K562 (cell line): Measurements from ENCODE around the gene EVI5. TPM values are rescaled to one million over a fixed set of nuclear protein-coding genes. Genes with fewer than 3 reads are reported as not detected.

Source experiments
- ATAC-seq: fragments of 200-7000 bp; cut with Tn5 transposase; 3 replicates; pipeline ENCODE4 v1.9.1; 2020; ENCODE audit warnings: moderate library complexity
- BruUV-seq: library from RNA; stranded (reverse); fragments of 400-500 nt; replicated peaks from 2 replicates; lab custom pipeline; 2021; lab: Mats Ljungman, UMichigan
- CTCF ChIA-PET: fragments of 300-600 bp; formaldehyde crosslinking; extraction: SDS; loops from one replicate; lab custom pipeline; 2021; ENCODE audit warnings: low intra/inter-chr PET ratio; lab: Yijun Ruan, JAX
- POLR2A ChIA-PET: fragments of 300-600, 350-650 bp; sonication (Branson Sonifier 250); formaldehyde crosslinking; extraction: SDS; loops from one replicate; lab custom pipeline; 2021; ENCODE audit warnings: antibody characterized with exemption, inconsistent platforms; lab: Yijun Ruan, JAX
- DNase-seq, 4 experiments: peaks; one replicate each; pipeline versions ENCODE4 v3.0.0 to v3.0.0-alpha.2; 2011 to 2018; ENCODE audit warnings: low spot score in 3 of 4, mixed read lengths in 3 of 4; ENCODE audit errors: extremely low read depth in 1 of 4
- FAIRE-seq: peaks from 2 replicates; lab custom pipeline; 2011; peaks lifted over from hg19 to GRCh38; lab: Jason Lieb, UNC
- H2AFZ ChIP-seq: 2 replicates; pipeline ENCODE4 v1.6.0; 2011; ENCODE audit warnings: low read depth, low read length, control low read depth, inconsistent platforms
- H3K27ac ChIP-seq: fragments of 200-600 bp; 3 replicates; pipeline ENCODE4 v1.8.0; 2011; ENCODE audit warnings: low read depth, mild to moderate bottlenecking, control low read depth, inconsistent platforms, low read length, moderate library complexity, mixed read lengths; ENCODE audit errors: extremely low read depth
- H3K27me3 ChIP-seq, 2 experiments: fragments of 300-600 bp in 1 of 2; 2 replicates in 1 of 2; 3 replicates in 1 of 2; pipeline versions ENCODE4 v1.6.0 to v1.8.0; 2011; ENCODE audit warnings: inconsistent platforms in 2 of 2, low read length in 2 of 2, mild to moderate bottlenecking in 1 of 2, mixed read lengths in 1 of 2, moderate library complexity in 1 of 2; ENCODE audit not compliant: control insufficient read depth in 2 of 2, insufficient read depth in 2 of 2
- H3K36me3 ChIP-seq: fragments of 300-600 bp; 3 replicates; pipeline ENCODE4 v1.8.0; 2011; ENCODE audit warnings: mild to moderate bottlenecking, low read length, inconsistent platforms; ENCODE audit not compliant: control insufficient read depth, insufficient read depth
- H3K4me1 ChIP-seq, 2 experiments: fragments of 200-600 bp in 1 of 2; replicated peaks in 1 of 2; 2 replicates in 1 of 2; 3 replicates in 1 of 2; pipeline versions ENCODE4 v1.5.1 to v1.8.0; 2011; ENCODE audit warnings: inconsistent platforms in 2 of 2, low read length in 2 of 2, mild to moderate bottlenecking in 1 of 2, mixed read lengths in 1 of 2, moderate library complexity in 1 of 2; ENCODE audit not compliant: control insufficient read depth in 2 of 2, insufficient read depth in 2 of 2
- H3K4me2 ChIP-seq: 2 replicates; pipeline ENCODE4 v1.6.1; 2011; ENCODE audit warnings: low read length, control low read depth, inconsistent platforms, mixed read lengths; ENCODE audit not compliant: insufficient read depth
- H3K4me3 ChIP-seq: fragments of 200-600 bp; sonication (generic), shearing (Covaris generic); 2 replicates; pipeline ENCODE4 v1.5.1; 2016; ENCODE audit warnings: control low read depth, inconsistent platforms
- H3K79me2 ChIP-seq: fragments of 200-600 bp; 3 replicates; pipeline ENCODE4 v1.8.0; 2011; ENCODE audit warnings: low read length, inconsistent platforms; ENCODE audit not compliant: control insufficient read depth, insufficient read depth
- H3K9ac ChIP-seq, 2 experiments: 2 replicates each; pipeline versions ENCODE4 v1.6.0 to v1.6.1; 2011; ENCODE audit warnings: low read depth in 2 of 2, low read length in 2 of 2, control low read depth in 1 of 2, inconsistent platforms in 1 of 2, mild to moderate bottlenecking in 1 of 2, mixed read lengths in 1 of 2; ENCODE audit not compliant: insufficient read depth in 1 of 2
- H3K9me1 ChIP-seq: one replicate; pipeline ENCODE4 v1.6.0; 2011; ENCODE audit warnings: inconsistent platforms, mild to moderate bottlenecking, low read length, moderate library complexity; ENCODE audit not compliant: control insufficient read depth, insufficient read depth
- H3K9me3 ChIP-seq: replicated peaks from 2 replicates; pipeline ENCODE4 v1.5.1; 2011; ENCODE audit warnings: low read depth, low read length, inconsistent platforms; ENCODE audit not compliant: control insufficient read depth, insufficient read depth
- H4K20me1 ChIP-seq: replicated peaks from 2 replicates; pipeline ENCODE4 v1.6.1; 2011; ENCODE audit warnings: low read length, inconsistent platforms, mixed read lengths; ENCODE audit not compliant: control insufficient read depth, insufficient read depth
- BRF1 ChIP-seq: IDR thresholded peaks from 3 replicates; pipeline ENCODE4 v1.6.1; 2011; ENCODE audit warnings: borderline replicate concordance, mild to moderate bottlenecking; ENCODE audit not compliant: insufficient read length; ENCODE audit errors: extremely low read depth
- CLOCK ChIP-seq: fragments of 250-450 bp; sonication (Bioruptor Pico); IDR thresholded peaks from 2 replicates; pipeline ENCODE4 v1.4.0; 2020; ENCODE audit warnings: mild to moderate bottlenecking, moderate library complexity, borderline replicate concordance
- CTBP1 ChIP-seq: fragments of 450-650 bp; IDR thresholded peaks from 2 replicates; pipeline ENCODE4 v1.6.1; 2016; ENCODE audit warnings: borderline replicate concordance
- MAFG ChIP-seq: fragments of 450-650 bp; conservative IDR thresholded peaks from 2 replicates; pipeline ENCODE4 v1.6.1; 2016; ENCODE audit warnings: missing genetic modification characterization, missing compliant biosample characterization
- PATZ1 ChIP-seq: fragments of 250-450 bp; sonication (Bioruptor Pico); IDR thresholded peaks from 2 replicates; pipeline ENCODE4 v1.5.0; 2020; ENCODE audit warnings: mild to moderate bottlenecking, borderline replicate concordance
- PURB ChIP-seq: sonication (generic); formaldehyde crosslinking; IDR thresholded peaks from 2 replicates; pipeline ENCODE4 v1.9.0; 2021; ENCODE audit warnings: low read depth, mild to moderate bottlenecking, missing genetic modification reagents
- ZBTB12 ChIP-seq: fragments of 250-450 bp; sonication (Bioruptor Pico); IDR thresholded peaks from 2 replicates; pipeline ENCODE4 v1.4.0; 2020
- ZNF699 ChIP-seq: fragments of 250-450 bp; sonication (Bioruptor Pico); IDR thresholded peaks from 2 replicates; pipeline ENCODE4 v1.8.0; 2021; ENCODE audit warnings: mild to moderate bottlenecking, moderate library complexity; ENCODE audit not compliant: insufficient replicate concordance
- in situ Hi-C: fragments of 300-500 bp; cut with MboI; formaldehyde crosslinking; loops from 4 replicates; pipeline ENCODE4 v1.15.0; 2018; ENCODE audit warnings: inconsistent platforms, mixed read lengths
- intact Hi-C: fragments of 100-400 bp; cut with micrococcal nuclease; formaldehyde crosslinking; loops from 2 replicates; pipeline ENCODE4 v1.14.2; 2022
- polyA plus RNA-seq, 8 experiments: library from polyadenylated mRNA; depleted of rRNA in 4 of 8; stranded (reverse) in 5 of 8; unstranded in 3 of 8; fragments of >200 nt; fragmentation: Nextera tagmentation in 2 of 8; fragmentation: Illumina TruSeq in 1 of 8; extraction: Ambion mirVana in 2 of 8; extraction: Trizol in 1 of 8; gene quantifications; 2 replicates each; pipeline versions ENCODE4 v1.2.1 to v1.2.3, GENCODE V29; 2011 to 2014; ENCODE audit warnings: inconsistent platforms in 1 of 8, missing spikeins in 1 of 8
- total RNA-seq, 7 experiments: library from RNA; depleted of rRNA in 6 of 7; stranded (reverse); fragments of >200 nt in 6 of 7; fragmentation: Illumina TruSeq in 2 of 7; extraction: Trizol in 2 of 7; gene quantifications; 2 replicates each; pipeline versions ENCODE4 v1.2.1 to v1.2.3, GENCODE V29; 2011 to 2021; ENCODE audit warnings: low replicate concordance in 1 of 7
- TF ChIP-seq, protein P1 (sequence below): fragments of 250-450 bp; sonication (Bioruptor Pico); IDR thresholded peaks from 2 replicates; pipeline ENCODE4 v1.5.0; 2021

EVI5 gene
- total and polyA plus RNA-seq, 9 of the 15 experiments (the other 6 are each of a cell fraction or from before 2014, with no cell fraction given): 1.7 to 50.1 (median 13.7) TPM

- H3K9ac ChIP-seq: no peak overlapping the region
- no peaks in the 10 kb centered on the region for H3K4me1 ChIP-seq
- H3K27me3 ChIP-seq: no peaks in the 10 kb centered on the region
- BruUV-seq: no TSS peak
- no peak overlapping the region for H3K4me3 ChIP-seq
- TF ChIP-seq ZNF699 (CRISPR knock-in tag): no peak
- no peak for TF ChIP-seq PURB (CRISPR knock-in tag)
- TF ChIP-seq, protein P1, sequence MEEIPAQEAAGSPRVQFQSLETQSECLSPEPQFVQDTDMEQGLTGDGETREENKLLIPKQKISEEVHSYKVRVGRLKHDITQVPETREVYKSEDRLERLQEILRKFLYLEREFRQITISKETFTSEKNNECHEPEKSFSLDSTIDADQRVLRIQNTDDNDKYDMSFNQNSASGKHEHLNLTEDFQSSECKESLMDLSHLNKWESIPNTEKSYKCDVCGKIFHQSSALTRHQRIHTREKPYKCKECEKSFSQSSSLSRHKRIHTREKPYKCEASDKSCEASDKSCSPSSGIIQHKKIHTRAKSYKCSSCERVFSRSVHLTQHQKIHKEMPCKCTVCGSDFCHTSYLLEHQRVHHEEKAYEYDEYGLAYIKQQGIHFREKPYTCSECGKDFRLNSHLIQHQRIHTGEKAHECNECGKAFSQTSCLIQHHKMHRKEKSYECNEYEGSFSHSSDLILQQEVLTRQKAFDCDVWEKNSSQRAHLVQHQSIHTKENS (CRISPR knock-in tag): no peak
- no peak for TF ChIP-seq MAFG (tag)
- no peak for TF ChIP-seq BRF1
- TF ChIP-seq CLOCK: no peak
- no peak for TF ChIP-seq PATZ1 (CRISPR knock-in tag)
- TF ChIP-seq ZBTB12 (CRISPR knock-in tag): no peak
- TF ChIP-seq CTBP1: no peak
- no peak overlapping the region for H3K4me2 ChIP-seq
- H3K9me1 ChIP-seq: no peaks in the 10 kb centered on the region
- peaks cover 45% of the 10 kb centered on the region for H3K36me3 ChIP-seq
- ChIA-PET CTCF (no interaction called here), POLR2A (interaction anchor here (1.9 kb wide), 1 partner anchor 10 kb away, joined by 4 read pairs; no protein-coding TSS in a partner anchor)
- no peak for DNase-seq
- H4K20me1 ChIP-seq: no peaks in the 10 kb centered on the region
- FAIRE-seq: no peak
- intact Hi-C loops: no loop called here
- H2AFZ ChIP-seq: no peak overlapping the region
- in situ Hi-C loops: no loop called here
- no peaks in the 10 kb centered on the region for H3K9me3 ChIP-seq
- no peak for ATAC-seq
- H3K27ac ChIP-seq: no peak overlapping the region
- no peaks in the 10 kb centered on the region for H3K79me2 ChIP-seq
Measured at GRCh38 chr1:92695104-92695503, 89.8 kb downstream of the EVI5 start.
